H1 (cell line): ENCODE data around the gene DYRK1B. TPM values are rescaled to one million over a fixed set of nuclear protein-coding genes. Genes with fewer than 3 reads are reported as not detected.

ENCODE experiments used
- ATF3 ChIP-seq: IDR thresholded peaks from 2 replicates; pipeline ENCODE4 v1.6.1; 2011; ENCODE audit warnings: low read depth, mild to moderate bottlenecking, low read length; ENCODE audit not compliant: insufficient read depth
- GTF2F1 ChIP-seq: IDR thresholded peaks from 2 replicates; pipeline ENCODE4 v1.6.1; 2012; ENCODE audit warnings: low read depth, low read length, improper control_type of control experiment, borderline replicate concordance
- JUND ChIP-seq: IDR thresholded peaks from 2 replicates; pipeline ENCODE4 v1.6.1; 2011; ENCODE audit warnings: mild to moderate bottlenecking, improper control_type of control experiment, low read length
- TBP ChIP-seq: IDR thresholded peaks from 2 replicates; pipeline ENCODE4 v1.6.1; 2011; ENCODE audit warnings: low read depth, low read length, improper control_type of control experiment
- microRNA-seq, 2 experiments: library from miRNA; unstranded; fragments of <30 nt; microRNA quantifications; one replicate each; pipeline versions ENCODE4 to v1.2.0, GENCODE V29; 2016 to 2020; ENCODE audit warnings: borderline microRNAs expressed in 2 of 2, borderline number of aligned reads in 2 of 2, borderline replicate concordance in 1 of 2
- polyA plus RNA-seq, 7 experiments: library from polyadenylated mRNA; depleted of rRNA in 3 of 7; stranded (reverse) in 5 of 7; unstranded in 2 of 7; fragments of >200 nt in 5 of 7; fragments of 200-250 nt in 2 of 7; gene quantifications; 1 replicate in 5 of 7; 2 replicates in 1 of 7; 4 replicates in 1 of 7; pipeline versions ENCODE4 v1.2.1 to v1.2.3, GENCODE V29; 2011 to 2013; ENCODE audit warnings: missing spikeins in 2 of 7, mixed read lengths in 2 of 7
- small RNA-seq: library from polyadenylated mRNA; stranded (forward); fragments of <200 nt; extraction: miRNeasy Mini kit (QIAGEN cat#:217004); gene quantifications from one replicate; pipeline ENCODE3, GENCODE V24; 2013; ENCODE audit not compliant: insufficient read depth
- total RNA-seq: library from RNA; stranded (reverse); fragmentation: NEBNext Ultra II Directional; extraction: Animal tissue kit (Norgen Biotek cat#: 25700); gene quantifications from 2 replicates; pipeline ENCODE4 v1.2.1, GENCODE V29; 2021

DYRK1B gene
- total and polyA plus RNA-seq, 2 of the 8 experiments (the other 6 are each of a cell fraction or from before 2014, with no cell fraction given), result 6.9 to 14.8 TPM

GRCh38 chr19:39778763-39779162 is 55.2 kb downstream of the DYRK1B start, which contains the start of gene LEUTX (continued):
- no peak for TF ChIP-seq ATF3
- no peak for TF ChIP-seq TBP
- no peak for TF ChIP-seq JUND
- no peak for TF ChIP-seq GTF2F1

Small RNA genes lying within 50 kb of the gene (microRNA-seq; reads per million reads assigned to microRNA genes)
- 0 reads per million in 2 experiments for gene MIR6719

Small RNA genes lying within 50 kb of the gene (small RNA-seq; reads per million reads assigned to genes)
- not detected for gene MIR6719

Other genes starting within 250 kb of the DYRK1B start
- not detected in 2 replicates for gene LGALS13, start 231.6 kb downstream of the DYRK1B start, total RNA-seq
- gene LGALS13, start 231.6 kb downstream of the DYRK1B start, polyA plus RNA-seq (2011; rRNA removed), result not detected in 2 replicates
- gene LGALS16, start 178.2 kb downstream of the DYRK1B start, total RNA-seq, result not detected in 2 replicates
- not detected in 2 replicates for gene LGALS16, start 178.2 kb downstream of the DYRK1B start, polyA plus RNA-seq (2011; rRNA removed)
- gene LGALS14, start 129.7 kb downstream of the DYRK1B start, total RNA-seq, result 0.50 and 1.1 TPM in 2 replicates
- gene LGALS14, start 129.7 kb downstream of the DYRK1B start, polyA plus RNA-seq (2011; rRNA removed), result 0.22 and 0.77 TPM in 2 replicates
- 10.1 and 12.4 TPM in 2 replicates for gene CLC, start 96.1 kb downstream of the DYRK1B start, total RNA-seq
- 4.0 and 6.4 TPM in 2 replicates for gene CLC, start 96.1 kb downstream of the DYRK1B start, polyA plus RNA-seq (2011; rRNA removed)
- gene LEUTX, start 55.3 kb downstream of the DYRK1B start, total RNA-seq, result not detected in 2 replicates
- not detected in 2 replicates for gene LEUTX, start 55.3 kb downstream of the DYRK1B start, polyA plus RNA-seq (2011; rRNA removed)
- gene FBL, start 12.2 kb upstream of the DYRK1B start, total RNA-seq, result 790 and 809 TPM in 2 replicates
- 1,361 and 1,596 TPM in 2 replicates for gene FBL, start 12.2 kb upstream of the DYRK1B start, polyA plus RNA-seq (2011; rRNA removed)
- gene FCGBP, start 100.5 kb upstream of the DYRK1B start, total RNA-seq, result 2.9 and 3.1 TPM in 2 replicates
- gene FCGBP, start 100.5 kb upstream of the DYRK1B start, polyA plus RNA-seq (2011; rRNA removed), result 1.1 and 2.6 TPM in 2 replicates
- 126 and 127 TPM in 2 replicates for gene PSMC4, start 137.0 kb upstream of the DYRK1B start, total RNA-seq
- 116 and 148 TPM in 2 replicates for gene PSMC4, start 137.0 kb upstream of the DYRK1B start, polyA plus RNA-seq (2011; rRNA removed)
- 1.1 and 1.9 TPM in 2 replicates for gene ZNF546, start 162.9 kb upstream of the DYRK1B start, total RNA-seq
- gene ZNF546, start 162.9 kb upstream of the DYRK1B start, polyA plus RNA-seq (2011; rRNA removed), result 0.05 and 0.21 TPM in 2 replicates
- 17.1 and 22.4 TPM in 2 replicates for gene ZNF780B, start 222.1 kb upstream of the DYRK1B start, total RNA-seq
- gene ZNF780B, start 222.1 kb upstream of the DYRK1B start, polyA plus RNA-seq (2011; rRNA removed), result 2.2 and 3.1 TPM in 2 replicates